ENCODE results near the gene EIF3CL. TPM values are rescaled to one million over a fixed set of nuclear protein-coding genes. Genes with fewer than 3 reads are reported as not detected.
"Not testable (repeated sequence)": the region's sequence is repeated elsewhere in the genome, so short reads cannot be mapped to it uniquely, and the experiment has no call there.

Gene EIF3CL

GRCh38 chr16:28332632-28333031 is 71.0 kb downstream of the EIF3CL start:
- not testable (repeated sequence) for H2BK120ac ChIP-seq (ENCODE audit: low read depth, low read length); H3K9ac ChIP-seq (ENCODE audit: low read length); H3K27ac ChIP-seq (ENCODE audit: low read length, poor library complexity, severe bottlenecking); H3K4me2 ChIP-seq (ENCODE audit: low read length, poor library complexity, severe bottlenecking); H3K18ac ChIP-seq (ENCODE audit: low read depth in 1 of 2, low read length in 2 of 2); H3K23ac ChIP-seq (ENCODE audit: low read length in 2 of 2); H2AFZ ChIP-seq (ENCODE audit: low read depth, low read length); H3K4ac ChIP-seq (ENCODE audit: low read depth in 1 of 2, low read length in 2 of 2); H2BK15ac ChIP-seq (ENCODE audit: low read depth, poor library complexity, severe bottlenecking); H2BK5ac ChIP-seq (ENCODE audit: low read depth, low read length, poor library complexity, severe bottlenecking); H3K4me1 ChIP-seq (ENCODE audit: control insufficient read depth, insufficient read depth, low read depth, low read length); H3K36me3 ChIP-seq (ENCODE audit: control insufficient read depth in 1 of 2, insufficient read depth in 2 of 2, low read depth in 1 of 2, low read length in 2 of 2); H3K4me3 ChIP-seq (ENCODE audit: insufficient read depth in 1 of 2, low read depth in 1 of 2, low read length in 2 of 2); DNase-seq; H3K79me1 ChIP-seq (replicated peaks; ENCODE audit: low read length, poor library complexity, severe bottlenecking); H3K14ac ChIP-seq (ENCODE audit: low read length in 2 of 2); H4K91ac ChIP-seq (ENCODE audit: low read length); H2AK5ac ChIP-seq (ENCODE audit: low read length, severe bottlenecking); H3K9me3 ChIP-seq (ENCODE audit: control insufficient read depth, low read length); H2BK12ac ChIP-seq (ENCODE audit: low read length in 2 of 2); H4K8ac ChIP-seq (ENCODE audit: low read length); H3K27me3 ChIP-seq (ENCODE audit: control insufficient read depth in 1 of 2, insufficient read depth in 1 of 2, low read length in 2 of 2)
- WGBS: 89% methylated on average over 3 of the region's 6 CpGs

GRCh38 chr16:28330981-28331380 is 72.7 kb downstream of the EIF3CL start:
- not testable (repeated sequence) for H3K18ac ChIP-seq (ENCODE audit: low read depth in 1 of 2, low read length in 2 of 2); H3K27me3 ChIP-seq (ENCODE audit: control insufficient read depth in 1 of 2, insufficient read depth in 1 of 2, low read length in 2 of 2); H3K9ac ChIP-seq (ENCODE audit: low read length); H3K23ac ChIP-seq (ENCODE audit: low read length in 2 of 2); H3K27ac ChIP-seq (ENCODE audit: low read length, poor library complexity, severe bottlenecking); H4K8ac ChIP-seq (ENCODE audit: low read length); DNase-seq; H2BK15ac ChIP-seq (ENCODE audit: low read depth, poor library complexity, severe bottlenecking); H3K36me3 ChIP-seq (ENCODE audit: control insufficient read depth in 1 of 2, insufficient read depth in 2 of 2, low read depth in 1 of 2, low read length in 2 of 2); H3K4me3 ChIP-seq (ENCODE audit: insufficient read depth in 1 of 2, low read depth in 1 of 2, low read length in 2 of 2); H2AK5ac ChIP-seq (ENCODE audit: low read length, severe bottlenecking); H3K4ac ChIP-seq (ENCODE audit: low read depth in 1 of 2, low read length in 2 of 2); H2BK12ac ChIP-seq (ENCODE audit: low read length in 2 of 2); H3K9me3 ChIP-seq (ENCODE audit: control insufficient read depth, low read length); H4K91ac ChIP-seq (ENCODE audit: low read length); H3K4me2 ChIP-seq (ENCODE audit: low read length, poor library complexity, severe bottlenecking); H3K14ac ChIP-seq (ENCODE audit: low read length in 2 of 2); H2BK120ac ChIP-seq (ENCODE audit: low read depth, low read length); H3K4me1 ChIP-seq (ENCODE audit: control insufficient read depth, insufficient read depth, low read depth, low read length); H2BK5ac ChIP-seq (ENCODE audit: low read depth, low read length, poor library complexity, severe bottlenecking); H3K79me1 ChIP-seq (replicated peaks; ENCODE audit: low read length, poor library complexity, severe bottlenecking); H2AFZ ChIP-seq (ENCODE audit: low read depth, low read length)
- WGBS: 56% methylated on average over 1 of the region's 2 CpGs

DNA sequence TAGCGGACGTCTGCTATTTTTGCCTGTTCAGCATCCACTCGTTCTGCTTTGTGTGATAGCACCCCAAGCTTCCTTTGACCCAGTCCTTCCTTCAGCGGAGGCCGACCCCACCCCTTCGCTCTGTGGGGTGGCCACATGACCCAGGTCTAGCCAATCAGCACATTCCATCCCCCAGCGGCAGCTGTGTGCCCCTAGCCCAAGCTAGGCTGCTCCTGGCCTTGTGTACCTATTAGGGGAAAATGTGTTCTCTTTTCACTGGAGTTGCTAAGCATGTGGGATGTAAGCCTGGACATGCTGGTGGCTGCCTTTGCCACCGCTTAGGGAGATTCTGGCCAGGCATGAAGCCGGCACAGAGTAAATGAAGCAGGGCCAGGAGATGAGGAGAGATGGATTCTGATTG is 73.4 kb downstream of the EIF3CL start:
- H3K27me3 ChIP-seq (ENCODE audit: control insufficient read depth in 1 of 2, insufficient read depth in 1 of 2, low read length in 2 of 2); H3K4ac ChIP-seq (ENCODE audit: low read depth in 1 of 2, low read length in 2 of 2); H4K8ac ChIP-seq (ENCODE audit: low read length); H2BK12ac ChIP-seq (ENCODE audit: low read length in 2 of 2); H3K4me1 ChIP-seq (ENCODE audit: control insufficient read depth, insufficient read depth, low read depth, low read length); H2AK5ac ChIP-seq (ENCODE audit: low read length, severe bottlenecking); DNase-seq; H2AFZ ChIP-seq (ENCODE audit: low read depth, low read length); H3K4me2 ChIP-seq (ENCODE audit: low read length, poor library complexity, severe bottlenecking); H3K4me3 ChIP-seq (ENCODE audit: insufficient read depth in 1 of 2, low read depth in 1 of 2, low read length in 2 of 2); H3K79me1 ChIP-seq (replicated peaks; ENCODE audit: low read length, poor library complexity, severe bottlenecking); H4K91ac ChIP-seq (ENCODE audit: low read length); H2BK5ac ChIP-seq (ENCODE audit: low read depth, low read length, poor library complexity, severe bottlenecking); H2BK120ac ChIP-seq (ENCODE audit: low read depth, low read length); H3K36me3 ChIP-seq (ENCODE audit: control insufficient read depth in 1 of 2, insufficient read depth in 2 of 2, low read depth in 1 of 2, low read length in 2 of 2); H3K14ac ChIP-seq (ENCODE audit: low read length in 2 of 2); H3K23ac ChIP-seq (ENCODE audit: low read length in 2 of 2); H2BK15ac ChIP-seq (ENCODE audit: low read depth, poor library complexity, severe bottlenecking); H3K27ac ChIP-seq (ENCODE audit: low read length, poor library complexity, severe bottlenecking); H3K9me3 ChIP-seq (ENCODE audit: control insufficient read depth, low read length); H3K9ac ChIP-seq (ENCODE audit: low read length); H3K18ac ChIP-seq (ENCODE audit: low read depth in 1 of 2, low read length in 2 of 2): not testable (repeated sequence)
- 36% methylated on average over 5 of the region's 9 CpGs for WGBS

Small RNAs within 50 kb of the gene (small RNA-seq; reads per million reads assigned to genes)
- gene AC138904.2 (ENCODE audit: low read depth) (not detected), gene MIR6862-1 (ENCODE audit: low read depth) (not detected)

Measured in mesenchymal stem cell (in vitro differentiated cells and primary cell).